ENCODE measurements around the gene AGGF1. TPM values are rescaled to one million over a fixed set of nuclear protein-coding genes. Genes with fewer than 3 reads are reported as not detected.
A peak's percentile ranks its signal among the peaks of the same experiment; 100 is the strongest.

The AGGF1 gene
- total RNA-seq, 4 donors from 2014 or later: 15.4 to 25.5 (median 19.6) TPM

GRCh38 chr5:77046416-77047073 lies 16.3 kb downstream of the AGGF1 start:
- TF ChIP-seq CTCF (IDR thresholded peaks at IDR 0.05): no peak
- DNase-seq (ENCODE audit: low spot score): no peak
- ATAC-seq (ENCODE audit: low FRiP score): no peak

GRCh38 chr5:77064040-77064439 lies 33.8 kb downstream of the AGGF1 start:
- no peak for DNase-seq (ENCODE audit: low spot score)
- TF ChIP-seq CTCF (IDR thresholded peaks at IDR 0.05): no peak
- ATAC-seq (ENCODE audit: low FRiP score): no peak

GRCh38 chr5:77065256-77065655 lies 35.1 kb downstream of the AGGF1 start:
- no peak for ATAC-seq (ENCODE audit: low FRiP score)
- DNase-seq (ENCODE audit: low spot score): no peak
- no peak for TF ChIP-seq CTCF (IDR thresholded peaks at IDR 0.05)

GRCh38 chr5:77066184-77066583 lies 36.0 kb downstream of the AGGF1 start:
- no peak for ATAC-seq (ENCODE audit: low FRiP score)

GRCh38 chr5:77066823-77067442 lies 36.7 kb downstream of the AGGF1 start:
- DNase-seq (ENCODE audit: low spot score) (peak; percentile 54), ATAC-seq (ENCODE audit: low FRiP score) (peak; percentile 91)
- no peak for TF ChIP-seq CTCF (IDR thresholded peaks at IDR 0.05)

More at GRCh38 chr5:77066184-77066583, 36.0 kb downstream of the AGGF1 start:
- DNase-seq (ENCODE audit: low spot score): no peak
- no peak for TF ChIP-seq CTCF (IDR thresholded peaks at IDR 0.05)

- no peak for TF ChIP-seq CTCF (IDR thresholded peaks at IDR 0.05)
- ATAC-seq (ENCODE audit: low FRiP score) (no peak), DNase-seq (ENCODE audit: low spot score) (no peak)
Measured at GRCh38 chr5:77073667-77074066, 43.5 kb downstream of the AGGF1 start.

- TF ChIP-seq CTCF (IDR thresholded peaks at IDR 0.05): no peak
Measured at GRCh38 chr5:77074745-77075144, 44.5 kb downstream of the AGGF1 start.

More at GRCh38 chr5:77074745-77075144, 44.5 kb downstream of the AGGF1 start:
- DNase-seq (ENCODE audit: low spot score): no peak
- no peak for ATAC-seq (ENCODE audit: low FRiP score)

Data from omental fat pad (tissue), 4 donors.